MCF 10A (cell line): ENCODE data around the gene GALM. TPM values are rescaled to one million over a fixed set of nuclear protein-coding genes. Genes with fewer than 3 reads are reported as not detected.
"Not testable (repeated sequence)": the region's sequence is repeated elsewhere in the genome, so short reads cannot be mapped to it uniquely, and the experiment has no call there.

ENCODE experiments used
- BruUV-seq: library from RNA; stranded (reverse); fragments of 400-500 nt; replicated peaks from 2 replicates; lab custom pipeline; 2021; lab: Mats Ljungman, UMichigan
- CTCF ChIA-PET: fragments of 300-600 bp; sonication (Branson Sonifier 250); formaldehyde crosslinking; extraction: SDS; loops from one replicate; lab custom pipeline; 2021; ENCODE audit warnings: antibody characterized with exemption, inconsistent platforms; lab: Yijun Ruan, JAX
- POLR2A ChIA-PET: fragments of 300-600, 350-650 bp; sonication (Branson Sonifier 250); formaldehyde crosslinking; extraction: SDS; loops from one replicate; lab custom pipeline; 2020; ENCODE audit warnings: antibody characterized with exemption, inconsistent platforms; lab: Yijun Ruan, JAX
- DNase-seq: peaks from one replicate; pipeline ENCODE4 v3.0.0-alpha.2; 2018; ENCODE audit not compliant: unreplicated experiment
- H3K27ac Mint-ChIP-seq: one replicate; pipeline ENCODE4 v1.8.0; 2022; ENCODE audit warnings: mild to moderate bottlenecking, low read depth, mixed read lengths; ENCODE audit not compliant: unreplicated experiment
- H3K27me3 Mint-ChIP-seq: one replicate; pipeline ENCODE4 v1.8.0; 2022; ENCODE audit warnings: mixed read lengths; ENCODE audit not compliant: insufficient read depth, unreplicated experiment
- H3K36me3 Mint-ChIP-seq: one replicate; pipeline ENCODE4 v1.8.0; 2022; ENCODE audit warnings: mild to moderate bottlenecking, moderate library complexity, mixed read lengths; ENCODE audit not compliant: insufficient read depth, unreplicated experiment
- H3K4me1 Mint-ChIP-seq: one replicate; pipeline ENCODE4 v1.8.0; 2022; ENCODE audit warnings: mixed read lengths; ENCODE audit not compliant: insufficient read depth, unreplicated experiment
- H3K4me3 Mint-ChIP-seq: one replicate; pipeline ENCODE4 v1.8.0; 2022; ENCODE audit warnings: mild to moderate bottlenecking, moderate library complexity, mixed read lengths; ENCODE audit not compliant: unreplicated experiment
- H3K9me3 Mint-ChIP-seq: one replicate; pipeline ENCODE4 v1.8.0; 2022; ENCODE audit warnings: mixed read lengths; ENCODE audit not compliant: unreplicated experiment
- CTCF ChIP-seq: fragments of 200-600 bp; IDR thresholded peaks from one replicate; pipeline ENCODE4 v1.8.0; 2022; ENCODE audit warnings: antibody characterized with exemption, mild to moderate bottlenecking; ENCODE audit not compliant: unreplicated experiment
- intact Hi-C: fragments of 100-400 bp; cut with micrococcal nuclease; formaldehyde crosslinking; loops from 2 replicates; pipeline ENCODE4 v1.14.1; 2022
- total RNA-seq: library from RNA; stranded (reverse); gene quantifications from 2 replicates; pipeline ENCODE4 v1.2.3, GENCODE V29; 2022

The GALM gene
- total RNA-seq, 1 experiment from 2014 or later = not detected

DNA sequence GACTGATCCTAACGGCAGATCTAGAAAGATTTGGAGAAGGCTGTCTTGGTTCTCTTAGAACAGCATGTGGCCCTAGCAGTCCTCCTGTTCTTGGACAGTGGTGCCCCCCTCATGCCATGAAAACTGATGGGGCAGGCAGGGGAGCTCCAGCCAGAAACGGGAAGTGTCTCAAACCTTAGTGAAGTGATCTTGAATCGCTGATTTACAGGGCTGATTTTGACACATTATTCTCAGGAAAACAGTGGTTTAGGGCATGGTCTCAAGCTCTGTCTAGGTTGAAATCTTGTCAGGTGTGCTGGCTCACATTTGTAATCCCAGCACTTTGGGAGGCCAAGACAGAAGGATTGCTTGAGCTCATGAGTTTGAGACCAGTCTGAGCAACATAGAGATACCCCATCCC, 47.4 kb downstream of the GALM start:
- intact Hi-C loops = no loop called here
- peaks cover 10% of the 10 kb centered on the region for H3K27me3 Mint-ChIP-seq
- POLR2A ChIA-PET = no interaction called here
- TF ChIP-seq CTCF = no peak
- H3K27ac Mint-ChIP-seq = no peak overlapping the region
- no peaks in the 10 kb centered on the region for H3K36me3 Mint-ChIP-seq
- H3K4me1 Mint-ChIP-seq = no peaks in the 10 kb centered on the region
- no peak overlapping the region for H3K4me3 Mint-ChIP-seq
- no TSS peak for BruUV-seq
- CTCF ChIA-PET = interaction anchor here (0.7 to 1.5 kb wide), 3 partner anchors 12 to 132 kb away, joined by 3 to 5 read pairs (median 3); no protein-coding TSS in a partner anchor
- H3K9me3 Mint-ChIP-seq = peaks cover 8% of the 10 kb centered on the region
- DNase-seq = no peak

GRCh38 chr2:38714941-38715340, 49.0 kb downstream of the GALM start:
- H3K36me3 Mint-ChIP-seq, H3K9me3 Mint-ChIP-seq, H3K4me3 Mint-ChIP-seq, H3K27me3 Mint-ChIP-seq, H3K27ac Mint-ChIP-seq, DNase-seq, H3K4me1 Mint-ChIP-seq, BruUV-seq, intact Hi-C loops, POLR2A ChIA-PET: not testable (repeated sequence)
- CTCF ChIA-PET = interaction anchor here (0.8 to 1.6 kb wide), 4 partner anchors 10 to 133 kb away, joined by 3 to 10 read pairs (median 6); no protein-coding TSS in a partner anchor

DNA sequence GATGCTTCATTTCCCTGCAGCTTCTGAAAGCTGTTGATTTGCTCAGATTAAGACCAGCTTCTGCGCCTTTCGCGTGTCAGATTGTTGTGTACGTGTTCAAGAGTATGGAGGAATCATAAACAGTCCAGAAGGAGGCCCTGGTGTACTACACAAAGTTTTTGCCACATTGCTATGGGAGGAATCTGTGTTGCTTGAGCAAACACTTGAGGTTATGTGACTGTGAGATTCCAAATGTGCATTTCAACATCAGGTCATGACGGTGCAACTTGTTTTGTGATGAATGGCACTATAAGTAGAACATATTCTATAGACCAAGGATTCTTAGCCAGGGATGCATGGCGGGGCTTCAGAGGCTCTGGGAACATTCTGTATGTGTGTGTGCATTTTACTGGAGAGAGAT, 50.3 kb downstream of the GALM start:
- DNase-seq = peak; percentile 39
- TF ChIP-seq CTCF = no peak
- peaks cover 11% of the 10 kb centered on the region for H3K4me1 Mint-ChIP-seq
- H3K4me3 Mint-ChIP-seq = no peak overlapping the region
- CTCF ChIA-PET = interaction anchor here (1.4 to 1.6 kb wide), 3 partner anchors 9 to 134 kb away, joined by 3 to 10 read pairs (median 5); no protein-coding TSS in a partner anchor
- no peaks in the 10 kb centered on the region for H3K27me3 Mint-ChIP-seq
- H3K9me3 Mint-ChIP-seq = peaks cover 8% of the 10 kb centered on the region
- H3K36me3 Mint-ChIP-seq = no peaks in the 10 kb centered on the region
- H3K27ac Mint-ChIP-seq = no peak overlapping the region
- intact Hi-C loops = no loop called here
- POLR2A ChIA-PET = no interaction called here
- no TSS peak for BruUV-seq

GRCh38 chr2:38718601-38719000, 52.7 kb downstream of the GALM start:
- BruUV-seq = no TSS peak
- Mint-ChIP-seq H3K27ac (no peak overlapping the region), H3K4me3 (no peak overlapping the region), H3K4me1 (peaks cover 19% of the 10 kb centered on the region), H3K36me3 (peaks cover 5% of the 10 kb centered on the region), H3K27me3 (no peaks in the 10 kb centered on the region), H3K9me3 (no peaks in the 10 kb centered on the region)
- TF ChIP-seq CTCF = no peak
- POLR2A ChIA-PET = interaction anchor here (0.6 to 2.9 kb wide), 4 partner anchors 26 to 115 kb away, joined by 3 to 22 read pairs (median 4); partner anchors contain the start of gene SRSF7
- intact Hi-C loops = no loop called here
- CTCF ChIA-PET = interaction anchor here (1.3 kb wide), 1 partner anchor 116 kb away, joined by 3 read pairs; no protein-coding TSS in a partner anchor
- DNase-seq = no peak
